ENCODE results near the gene XRCC5.

DNA sequence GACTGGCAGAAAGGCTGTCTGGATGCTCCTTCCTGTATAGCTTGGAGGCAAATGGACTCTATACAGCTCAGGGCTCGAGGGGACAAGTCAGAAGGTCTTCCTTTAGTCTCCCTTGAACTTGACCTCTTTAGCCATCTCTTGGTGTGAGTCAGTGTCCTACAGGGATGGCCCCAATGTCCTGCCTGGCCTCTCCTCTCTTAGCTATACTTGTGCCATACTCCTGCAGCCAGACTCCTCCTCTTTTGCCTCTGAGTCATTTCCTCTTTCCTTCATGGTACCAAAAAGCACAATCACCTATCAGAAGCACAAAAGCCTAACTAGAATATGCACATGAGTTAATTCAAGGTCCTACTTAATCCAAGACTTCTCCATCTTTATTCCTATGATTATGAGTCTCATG lies 112.7 kb downstream of the XRCC5 start:
- TF ChIP-seq CTCF (IDR thresholded peaks at IDR 0.05; ENCODE audit: extremely low read depth in 1 of 2, insufficient read depth in 1 of 2, low read depth in 1 of 2, low read length in 2 of 2) (no peak), POLR2AphosphoS5 (IDR thresholded peaks at IDR 0.05; ENCODE audit: insufficient read depth, low read depth, low read length) (no peak), JUN (IDR thresholded peaks at IDR 0.05; ENCODE audit: borderline replicate concordance, insufficient read depth, insufficient read length, low read depth) (peak; percentile 43), POLR2A (IDR thresholded peaks at IDR 0.05; ENCODE audit: low read depth, low read length) (no peak), EZH2 (IDR thresholded peaks at IDR 0.05; ENCODE audit: borderline replicate concordance, low read depth, low read length, severe bottlenecking) (no peak), MYC (IDR thresholded peaks at IDR 0.05; ENCODE audit: low read depth, low read length) (no peak)
- TF ChIP-seq, protein P1, sequence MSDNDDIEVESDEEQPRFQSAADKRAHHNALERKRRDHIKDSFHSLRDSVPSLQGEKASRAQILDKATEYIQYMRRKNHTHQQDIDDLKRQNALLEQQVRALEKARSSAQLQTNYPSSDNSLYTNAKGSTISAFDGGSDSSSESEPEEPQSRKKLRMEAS (IDR thresholded peaks at IDR 0.05; ENCODE audit: insufficient read depth, insufficient read length), result no peak

Measured in endothelial cell of umbilical vein (primary cell).